AG04449 (cell line): ENCODE measurements around the gene SCN4B.

Experiments
- CTCF ChIA-PET: fragments of 350-600 bp; formaldehyde crosslinking; extraction: SDS; loops from one replicate; lab custom pipeline; 2021; ENCODE audit warnings: antibody characterized with exemption; lab: Yijun Ruan, JAX
- POLR2A ChIA-PET: fragments of 400-600, 350-600 bp; formaldehyde crosslinking; extraction: SDS; loops from one replicate; lab custom pipeline; 2020; ENCODE audit warnings: antibody characterized with exemption, inconsistent platforms; lab: Yijun Ruan, JAX
- DNase-seq: peaks from one replicate; pipeline ENCODE4 v3.0.0-alpha.2; 2010; ENCODE audit warnings: low read depth, low spot score
- H3K4me3 ChIP-seq: 2 replicates; pipeline ENCODE4 v1.5.1; 2011; ENCODE audit warnings: low read depth, mild to moderate bottlenecking, control low read depth, low read length
- TF ChIP-seq, protein P1 (sequence below): IDR thresholded peaks from one replicate; pipeline ENCODE4 v1.5.1; 2011; ENCODE audit warnings: mild to moderate bottlenecking, moderate library complexity, low read length, control low read depth, inconsistent platforms; ENCODE audit not compliant: insufficient read depth; ENCODE audit errors: missing control alignments

The SCN4B gene

DNA sequence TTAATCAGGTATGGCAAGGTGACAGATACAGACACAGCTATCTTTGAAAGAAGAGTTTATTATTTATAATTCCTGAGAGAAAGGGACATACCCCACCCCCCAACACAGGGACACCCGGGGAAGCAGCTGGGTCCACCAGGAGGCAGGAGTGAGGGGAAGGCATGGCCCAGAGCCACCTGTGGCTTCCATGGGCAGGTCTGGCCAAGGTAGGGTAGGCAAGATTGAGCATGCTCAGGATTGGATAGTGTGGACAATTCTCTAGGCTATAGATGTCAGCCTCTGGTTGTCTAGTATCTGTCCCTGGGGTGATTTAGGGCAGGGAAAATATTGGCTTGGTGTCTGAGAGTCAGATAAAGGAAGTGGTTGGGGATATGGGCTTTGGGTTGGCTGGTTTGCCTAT, 38.4 kb downstream of the SCN4B start:
- DNase-seq = no peak
- ChIA-PET CTCF (interaction anchor here (0.6 to 1.2 kb wide), 3 partner anchors 30 to 1232 kb away, joined by 3 read pairs; no protein-coding TSS in a partner anchor), POLR2A (no interaction called here)
- TF ChIP-seq, protein P1, sequence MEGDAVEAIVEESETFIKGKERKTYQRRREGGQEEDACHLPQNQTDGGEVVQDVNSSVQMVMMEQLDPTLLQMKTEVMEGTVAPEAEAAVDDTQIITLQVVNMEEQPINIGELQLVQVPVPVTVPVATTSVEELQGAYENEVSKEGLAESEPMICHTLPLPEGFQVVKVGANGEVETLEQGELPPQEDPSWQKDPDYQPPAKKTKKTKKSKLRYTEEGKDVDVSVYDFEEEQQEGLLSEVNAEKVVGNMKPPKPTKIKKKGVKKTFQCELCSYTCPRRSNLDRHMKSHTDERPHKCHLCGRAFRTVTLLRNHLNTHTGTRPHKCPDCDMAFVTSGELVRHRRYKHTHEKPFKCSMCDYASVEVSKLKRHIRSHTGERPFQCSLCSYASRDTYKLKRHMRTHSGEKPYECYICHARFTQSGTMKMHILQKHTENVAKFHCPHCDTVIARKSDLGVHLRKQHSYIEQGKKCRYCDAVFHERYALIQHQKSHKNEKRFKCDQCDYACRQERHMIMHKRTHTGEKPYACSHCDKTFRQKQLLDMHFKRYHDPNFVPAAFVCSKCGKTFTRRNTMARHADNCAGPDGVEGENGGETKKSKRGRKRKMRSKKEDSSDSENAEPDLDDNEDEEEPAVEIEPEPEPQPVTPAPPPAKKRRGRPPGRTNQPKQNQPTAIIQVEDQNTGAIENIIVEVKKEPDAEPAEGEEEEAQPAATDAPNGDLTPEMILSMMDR = no peak
- no peak overlapping the region for H3K4me3 ChIP-seq

DNA sequence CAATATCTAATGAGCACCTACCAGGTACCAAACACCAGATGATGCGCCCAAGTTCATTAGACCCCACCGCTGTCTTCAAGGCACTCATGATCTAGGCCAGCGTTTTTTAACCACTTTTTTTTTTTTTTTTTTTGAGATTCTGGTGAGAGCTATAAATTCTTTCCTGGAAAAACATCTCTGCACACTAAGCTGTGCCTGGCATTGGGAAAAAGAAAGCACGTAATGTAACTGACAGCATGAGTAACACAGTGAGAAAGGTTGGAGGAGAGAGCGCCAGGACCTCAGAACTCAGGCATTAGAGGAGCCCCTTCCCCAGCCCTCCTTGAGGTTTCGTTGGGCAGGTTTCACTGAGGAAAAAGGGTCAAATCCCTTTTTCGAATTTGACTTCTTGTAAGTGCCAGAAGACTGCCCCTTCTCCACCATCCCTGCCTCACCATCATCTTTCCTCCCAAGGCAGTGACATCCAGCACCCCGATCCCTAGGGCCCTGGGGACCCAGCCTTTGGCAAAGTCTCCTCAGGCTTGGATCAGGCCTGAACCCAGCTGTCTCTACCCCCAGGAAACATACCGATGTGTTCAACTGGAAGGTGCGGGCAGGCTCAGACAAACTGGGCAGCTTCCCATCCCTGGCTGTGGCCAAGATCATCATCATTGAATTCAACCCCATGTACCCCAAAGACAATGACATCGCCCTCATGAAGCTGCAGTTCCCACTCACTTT, 39.8 kb downstream of the SCN4B start:
- no peak for DNase-seq
- H3K4me3 ChIP-seq = no peak overlapping the region
- ChIA-PET POLR2A (no interaction called here), CTCF (interaction anchor here (1.2 kb wide), 1 partner anchor 85 kb away, joined by 3 read pairs; no protein-coding TSS in a partner anchor)
- TF ChIP-seq, protein P1 = no peak

DNA sequence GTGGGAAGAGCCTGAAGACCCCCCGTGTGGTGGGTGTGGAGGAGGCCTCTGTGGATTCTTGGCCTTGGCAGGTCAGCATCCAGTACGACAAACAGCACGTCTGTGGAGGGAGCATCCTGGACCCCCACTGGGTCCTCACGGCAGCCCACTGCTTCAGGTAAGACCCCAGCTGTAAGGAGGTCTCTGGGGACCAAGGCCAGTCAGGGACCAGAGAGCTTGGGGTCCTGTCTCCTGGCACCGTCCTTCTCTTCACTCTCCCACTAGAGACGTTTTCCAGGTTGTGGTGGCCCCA, 40.9 kb downstream of the SCN4B start:
- TF ChIP-seq, protein P1 = no peak
- POLR2A ChIA-PET = no interaction called here
- H3K4me3 ChIP-seq = no peak overlapping the region
- CTCF ChIA-PET = no interaction called here
- no peak for DNase-seq

DNA sequence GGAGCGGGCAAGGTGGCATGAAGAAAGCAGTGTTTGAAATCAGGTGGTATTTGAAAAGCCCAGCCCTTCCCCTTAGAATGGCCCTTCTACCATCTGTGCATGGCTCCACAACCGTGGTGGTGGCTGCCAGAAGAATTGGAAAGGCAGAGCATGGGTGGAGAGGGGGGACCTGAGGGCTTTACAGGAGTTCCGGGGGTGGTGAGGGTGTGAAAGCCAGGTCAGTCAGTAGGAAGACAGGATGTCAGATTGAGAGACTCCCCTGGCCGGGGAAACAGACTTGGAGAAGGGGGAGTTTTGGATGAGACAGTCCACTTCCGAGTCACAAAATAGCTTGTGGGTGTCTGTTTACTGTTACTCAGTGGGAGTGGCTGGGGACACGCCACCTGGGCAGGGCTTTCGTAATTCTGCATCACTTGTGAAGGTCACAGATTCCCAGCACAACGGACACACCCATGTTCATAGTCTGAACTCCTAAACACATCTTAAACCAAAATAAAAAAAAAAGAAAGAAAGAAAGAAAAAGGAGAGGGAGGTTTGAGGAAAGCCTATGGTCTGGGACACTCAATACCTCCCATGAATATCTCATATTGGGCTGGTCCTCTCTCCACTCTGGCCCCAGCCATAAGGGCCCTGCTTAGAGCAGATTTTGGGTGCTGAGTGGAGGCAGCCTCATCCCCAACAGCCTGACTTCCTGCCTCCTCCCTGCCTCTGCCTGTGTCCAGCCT, 41.4 kb downstream of the SCN4B start:
- no peak overlapping the region for H3K4me3 ChIP-seq
- CTCF ChIA-PET = no interaction called here
- DNase-seq = no peak
- POLR2A ChIA-PET = no interaction called here
- TF ChIP-seq, protein P1 = no peak

DNA sequence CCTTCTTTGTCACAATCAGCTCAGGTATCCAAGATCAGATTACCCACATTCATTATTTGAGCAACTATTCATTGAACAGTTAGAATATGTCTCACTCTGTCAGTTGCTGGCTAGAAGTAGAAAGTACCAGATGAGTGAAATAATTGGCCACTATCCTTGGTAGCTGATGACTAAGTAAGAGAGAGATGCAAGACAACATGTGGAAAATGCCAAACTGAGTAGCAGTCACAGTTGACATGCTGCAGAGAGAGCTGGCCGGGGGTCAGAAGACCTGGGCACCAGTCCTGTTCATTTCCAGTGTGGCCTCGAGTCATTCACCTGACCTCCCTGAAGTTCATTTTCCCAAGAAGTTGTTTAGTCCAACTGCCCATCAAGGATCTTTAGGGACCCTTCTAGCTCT, 43.4 kb downstream of the SCN4B start:
- ChIA-PET POLR2A (no interaction called here), CTCF (no interaction called here)

DNA sequence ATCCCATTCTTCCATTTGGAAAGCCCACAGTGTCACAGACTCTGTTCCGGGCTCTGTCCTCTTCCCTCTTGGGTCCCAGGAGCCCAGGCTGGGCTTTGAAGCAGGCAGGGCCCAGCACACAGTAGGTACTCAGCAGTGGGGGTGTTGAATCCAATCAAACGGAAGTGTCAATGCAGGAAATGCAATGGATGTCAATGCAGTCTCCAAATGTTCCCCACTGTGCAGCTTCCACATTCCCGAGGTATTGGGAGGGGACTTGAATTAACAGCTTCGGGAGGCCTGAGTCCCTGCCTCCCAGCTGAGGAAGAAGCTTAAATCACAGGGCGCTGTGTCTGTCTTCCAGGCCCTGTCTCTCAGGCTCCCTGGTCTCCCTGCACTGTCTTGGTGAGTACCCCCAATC, 44.1 kb downstream of the SCN4B start:
- ChIA-PET POLR2A (no interaction called here), CTCF (no interaction called here)
- no peak for DNase-seq

More for the DNA sequence above, 43.4 kb downstream of the SCN4B start:
- TF ChIP-seq, protein P1 = no peak
- H3K4me3 ChIP-seq = no peak overlapping the region
- DNase-seq = no peak

More for the DNA sequence above, 44.1 kb downstream of the SCN4B start:
- H3K4me3 ChIP-seq = no peak overlapping the region
- TF ChIP-seq, protein P1 = no peak
